HL-60 (cell line): ENCODE results near the gene GOLGA3.

Experiments
- DNase-seq, 2 experiments: peaks; one replicate each; pipeline ENCODE4 v3.0.0-alpha.2; 2010 to 2020; ENCODE audit warnings: low read depth in 1 of 2, low spot score in 1 of 2
- H3K27ac ChIP-seq: fragments of 250-450 bp; sonication (Bioruptor Pico); replicated peaks from 2 replicates; pipeline ENCODE4 v1.5.1; 2020; ENCODE audit warnings: mild to moderate bottlenecking, moderate library complexity
- H3K27me3 ChIP-seq: fragments of 250-450 bp; sonication (Bioruptor Pico); 2 replicates; pipeline ENCODE4 v1.5.1; 2021; ENCODE audit warnings: mild to moderate bottlenecking, moderate library complexity; ENCODE audit not compliant: insufficient read depth, poor library complexity, severe bottlenecking
- H3K4me3 ChIP-seq: replicated peaks from 2 replicates; pipeline ENCODE4 v1.5.1; 2011; ENCODE audit warnings: mild to moderate bottlenecking, control low read depth, low read length; ENCODE audit not compliant: insufficient read depth
- GABPA ChIP-seq: IDR thresholded peaks from 2 replicates; pipeline ENCODE4 v1.6.1; 2012; ENCODE audit warnings: low read depth
- POLR2AphosphoS5 ChIP-seq: IDR thresholded peaks from 2 replicates; pipeline ENCODE4 v1.6.1; 2012; ENCODE audit warnings: low read depth
- SPI1 ChIP-seq: IDR thresholded peaks from 2 replicates; pipeline ENCODE4 v1.6.1; 2012; ENCODE audit warnings: low read depth, mild to moderate bottlenecking, borderline replicate concordance
- TF ChIP-seq, protein P1 (sequence below): IDR thresholded peaks from 2 replicates; pipeline ENCODE4 v1.6.1; 2012; ENCODE audit warnings: low read depth; ENCODE audit not compliant: insufficient replicate concordance
- TF ChIP-seq, protein P2 (sequence below): IDR thresholded peaks from one replicate; pipeline ENCODE4 v1.5.1; 2011; ENCODE audit warnings: low read length, control low read depth, inconsistent platforms; ENCODE audit not compliant: insufficient read depth

GOLGA3 gene

DNA sequence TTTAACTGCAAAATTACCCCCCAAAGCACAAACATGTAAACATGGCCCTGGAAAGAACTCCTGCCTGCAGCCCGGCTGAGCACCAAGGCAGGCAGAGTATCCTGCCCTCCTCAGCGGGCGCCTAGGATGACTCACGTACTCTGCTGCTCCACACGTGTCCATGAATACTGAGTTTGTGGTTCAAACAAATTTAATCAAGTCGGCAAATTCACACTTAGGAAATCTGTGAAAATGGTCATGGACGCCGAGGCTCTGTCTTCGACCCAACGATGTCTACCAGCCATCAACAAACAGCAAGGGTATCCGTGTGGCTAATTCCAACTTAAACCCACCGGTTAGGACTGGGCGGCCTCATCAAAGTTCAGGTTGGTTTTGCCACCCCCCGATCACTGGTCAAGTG is 25.5 kb downstream of the GOLGA3 start:
- Histone ChIP-seq H3K4me3 (no peak overlapping the region), H3K27ac (no peak overlapping the region), H3K27me3 (no peaks in the 10 kb centered on the region)
- no peak for DNase-seq
- TF ChIP-seq SPI1 (no peak), POLR2AphosphoS5 (no peak), GABPA (no peak)
- TF ChIP-seq, protein P1, sequence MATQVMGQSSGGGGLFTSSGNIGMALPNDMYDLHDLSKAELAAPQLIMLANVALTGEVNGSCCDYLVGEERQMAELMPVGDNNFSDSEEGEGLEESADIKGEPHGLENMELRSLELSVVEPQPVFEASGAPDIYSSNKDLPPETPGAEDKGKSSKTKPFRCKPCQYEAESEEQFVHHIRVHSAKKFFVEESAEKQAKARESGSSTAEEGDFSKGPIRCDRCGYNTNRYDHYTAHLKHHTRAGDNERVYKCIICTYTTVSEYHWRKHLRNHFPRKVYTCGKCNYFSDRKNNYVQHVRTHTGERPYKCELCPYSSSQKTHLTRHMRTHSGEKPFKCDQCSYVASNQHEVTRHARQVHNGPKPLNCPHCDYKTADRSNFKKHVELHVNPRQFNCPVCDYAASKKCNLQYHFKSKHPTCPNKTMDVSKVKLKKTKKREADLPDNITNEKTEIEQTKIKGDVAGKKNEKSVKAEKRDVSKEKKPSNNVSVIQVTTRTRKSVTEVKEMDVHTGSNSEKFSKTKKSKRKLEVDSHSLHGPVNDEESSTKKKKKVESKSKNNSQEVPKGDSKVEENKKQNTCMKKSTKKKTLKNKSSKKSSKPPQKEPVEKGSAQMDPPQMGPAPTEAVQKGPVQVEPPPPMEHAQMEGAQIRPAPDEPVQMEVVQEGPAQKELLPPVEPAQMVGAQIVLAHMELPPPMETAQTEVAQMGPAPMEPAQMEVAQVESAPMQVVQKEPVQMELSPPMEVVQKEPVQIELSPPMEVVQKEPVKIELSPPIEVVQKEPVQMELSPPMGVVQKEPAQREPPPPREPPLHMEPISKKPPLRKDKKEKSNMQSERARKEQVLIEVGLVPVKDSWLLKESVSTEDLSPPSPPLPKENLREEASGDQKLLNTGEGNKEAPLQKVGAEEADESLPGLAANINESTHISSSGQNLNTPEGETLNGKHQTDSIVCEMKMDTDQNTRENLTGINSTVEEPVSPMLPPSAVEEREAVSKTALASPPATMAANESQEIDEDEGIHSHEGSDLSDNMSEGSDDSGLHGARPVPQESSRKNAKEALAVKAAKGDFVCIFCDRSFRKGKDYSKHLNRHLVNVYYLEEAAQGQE = no peak
- TF ChIP-seq, protein P2, sequence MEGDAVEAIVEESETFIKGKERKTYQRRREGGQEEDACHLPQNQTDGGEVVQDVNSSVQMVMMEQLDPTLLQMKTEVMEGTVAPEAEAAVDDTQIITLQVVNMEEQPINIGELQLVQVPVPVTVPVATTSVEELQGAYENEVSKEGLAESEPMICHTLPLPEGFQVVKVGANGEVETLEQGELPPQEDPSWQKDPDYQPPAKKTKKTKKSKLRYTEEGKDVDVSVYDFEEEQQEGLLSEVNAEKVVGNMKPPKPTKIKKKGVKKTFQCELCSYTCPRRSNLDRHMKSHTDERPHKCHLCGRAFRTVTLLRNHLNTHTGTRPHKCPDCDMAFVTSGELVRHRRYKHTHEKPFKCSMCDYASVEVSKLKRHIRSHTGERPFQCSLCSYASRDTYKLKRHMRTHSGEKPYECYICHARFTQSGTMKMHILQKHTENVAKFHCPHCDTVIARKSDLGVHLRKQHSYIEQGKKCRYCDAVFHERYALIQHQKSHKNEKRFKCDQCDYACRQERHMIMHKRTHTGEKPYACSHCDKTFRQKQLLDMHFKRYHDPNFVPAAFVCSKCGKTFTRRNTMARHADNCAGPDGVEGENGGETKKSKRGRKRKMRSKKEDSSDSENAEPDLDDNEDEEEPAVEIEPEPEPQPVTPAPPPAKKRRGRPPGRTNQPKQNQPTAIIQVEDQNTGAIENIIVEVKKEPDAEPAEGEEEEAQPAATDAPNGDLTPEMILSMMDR = no peak

DNA sequence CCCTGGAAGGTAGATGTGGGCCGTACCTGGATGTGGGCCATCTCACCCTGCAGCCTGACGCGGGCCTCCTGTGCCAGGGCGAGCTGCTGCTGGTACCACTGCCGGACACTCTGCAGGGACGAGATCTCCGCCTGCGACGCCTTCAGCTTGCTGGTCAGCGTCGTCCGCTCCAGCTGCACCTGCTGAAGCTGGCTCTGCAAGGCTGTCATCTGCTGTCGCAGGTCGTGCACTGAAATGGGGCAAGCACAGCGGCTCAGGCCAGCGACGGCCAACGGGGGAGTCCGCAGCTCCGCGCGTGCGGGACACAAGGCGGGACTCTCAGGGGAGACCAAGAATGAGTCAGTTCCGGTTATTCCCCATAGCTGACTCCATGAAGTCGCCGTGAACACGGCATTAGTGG is 26.9 kb downstream of the GOLGA3 start:
- Histone ChIP-seq H3K27ac (no peak overlapping the region), H3K27me3 (no peaks in the 10 kb centered on the region), H3K4me3 (no peak overlapping the region)
- TF ChIP-seq GABPA = no peak
- TF ChIP-seq SPI1 = no peak
- TF ChIP-seq, protein P2 = no peak
- TF ChIP-seq POLR2AphosphoS5 = no peak
- TF ChIP-seq, protein P1 = no peak
- DNase-seq = no peak

DNA sequence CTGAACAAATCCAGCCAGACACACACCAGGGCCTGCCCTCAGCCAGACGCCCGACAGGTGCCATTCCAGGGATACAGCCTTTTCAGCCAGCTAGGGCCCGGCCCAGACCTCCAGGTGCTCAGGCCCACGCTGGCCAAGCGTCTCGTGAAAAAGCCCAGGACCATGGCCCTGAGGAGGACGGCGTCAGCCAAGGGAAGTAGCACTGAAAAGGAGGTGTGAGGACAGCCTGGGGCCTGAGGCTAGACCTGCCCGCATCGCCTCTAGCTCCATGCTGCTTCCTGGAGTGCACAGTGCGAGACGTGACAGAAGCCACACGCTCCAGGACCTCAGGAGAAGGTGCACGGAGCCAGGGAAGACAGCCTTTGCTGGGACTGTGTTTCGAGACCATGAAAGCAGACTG is 29.8 kb downstream of the GOLGA3 start:
- no peaks in the 10 kb centered on the region for H3K27me3 ChIP-seq
- no peak overlapping the region for H3K27ac ChIP-seq
- TF ChIP-seq, protein P1 = no peak
- no peak for TF ChIP-seq SPI1
- TF ChIP-seq, protein P2 = no peak
- TF ChIP-seq POLR2AphosphoS5 = no peak
- no peak for TF ChIP-seq GABPA

More for the DNA sequence above, 29.8 kb downstream of the GOLGA3 start:
- H3K4me3 ChIP-seq = no peak overlapping the region
- no peak for DNase-seq
